GM10847 (cell line): ENCODE data around the gene MPPED2.

Source experiments
- POLR2A ChIP-seq: IDR thresholded peaks from 2 replicates; pipeline ENCODE4 v1.6.1; 2011; ENCODE audit not compliant: insufficient read length; ENCODE audit errors: extremely low read depth

Gene MPPED2

DNA sequence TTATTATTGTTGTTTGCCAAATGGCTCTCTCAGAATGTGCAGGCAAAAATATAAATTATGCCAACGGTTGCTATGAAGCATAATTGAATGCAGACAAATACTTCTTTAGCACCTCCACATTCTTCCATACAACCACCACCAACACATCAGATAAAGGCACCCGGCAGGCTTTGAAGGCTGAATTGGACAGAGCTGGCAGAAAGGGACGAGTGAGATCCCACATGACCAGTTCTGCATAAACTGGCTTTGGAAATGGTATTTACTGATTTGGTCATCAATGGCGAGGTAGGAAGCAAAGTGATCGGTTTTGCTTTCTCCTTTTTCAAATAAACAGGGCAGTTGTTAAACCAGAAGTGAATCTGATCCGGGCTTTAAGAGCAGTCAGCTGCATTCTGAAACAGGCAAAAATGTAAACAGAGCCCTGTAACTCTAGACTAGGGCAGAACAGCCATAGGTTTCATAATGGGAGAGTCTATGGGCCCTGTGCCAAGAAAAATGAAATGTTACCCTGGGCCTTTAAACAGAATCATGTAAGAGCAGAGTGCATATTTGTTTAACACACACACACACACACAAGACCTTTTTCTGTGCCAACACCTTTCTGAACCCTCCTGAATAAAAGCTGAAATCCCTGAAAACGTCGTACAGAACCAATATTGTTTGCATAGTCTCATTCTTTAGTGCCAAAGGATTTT is 97.7 kb downstream of the MPPED2 start:
- TF ChIP-seq POLR2A = no peak

DNA sequence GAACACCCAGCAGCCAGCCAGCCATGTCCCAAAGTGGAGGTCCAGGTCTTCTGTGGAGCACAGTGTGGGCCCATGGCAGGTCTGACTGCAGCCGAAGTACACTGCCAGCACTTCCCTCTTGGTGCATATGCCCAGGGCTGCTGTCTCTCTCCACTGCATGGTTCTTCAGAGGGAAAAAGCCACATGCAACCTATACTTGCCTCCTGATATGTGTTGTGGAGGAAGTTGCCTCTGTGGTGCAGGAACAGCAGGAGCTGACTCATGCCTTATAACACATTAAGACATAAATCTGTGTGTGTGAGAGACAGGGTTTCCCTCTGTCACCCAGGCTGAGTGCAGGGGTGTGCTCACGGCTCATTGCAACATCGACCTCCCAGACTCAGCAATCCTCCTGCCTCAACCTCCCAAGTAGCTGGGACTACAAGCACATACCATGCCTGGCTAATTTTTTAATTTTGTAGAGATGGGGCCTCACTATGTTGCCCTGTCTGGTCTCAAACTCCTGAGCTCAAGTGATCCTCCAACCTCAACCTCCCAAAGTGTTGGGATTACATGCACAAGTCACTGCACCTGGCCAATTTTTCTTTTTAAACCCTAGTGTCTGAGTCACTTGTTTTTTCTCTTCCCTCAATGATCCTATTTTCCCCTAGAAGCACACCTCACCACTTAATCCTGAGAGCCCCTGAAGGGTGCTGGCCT is 98.8 kb downstream of the MPPED2 start:
- TF ChIP-seq POLR2A = no peak

DNA sequence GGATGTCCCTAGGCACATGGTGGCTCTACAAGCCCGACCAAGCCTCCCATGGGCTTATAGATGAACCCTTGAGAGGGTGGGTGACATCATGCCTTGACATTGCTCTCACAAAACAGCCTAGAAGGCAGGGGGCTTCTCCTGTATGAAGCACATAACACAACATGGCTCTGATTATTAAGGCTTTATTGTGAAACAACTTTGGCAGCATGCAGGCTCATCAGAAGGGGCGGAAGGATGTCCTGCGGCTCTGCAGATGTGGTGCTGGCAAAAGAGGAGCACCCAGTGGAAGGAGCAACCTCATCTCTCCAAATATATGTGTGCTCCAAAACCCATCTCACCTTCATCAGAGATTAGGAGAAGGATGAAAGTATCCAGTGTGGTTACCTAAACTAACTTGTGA is 100.4 kb downstream of the MPPED2 start:
- TF ChIP-seq POLR2A = no peak

DNA sequence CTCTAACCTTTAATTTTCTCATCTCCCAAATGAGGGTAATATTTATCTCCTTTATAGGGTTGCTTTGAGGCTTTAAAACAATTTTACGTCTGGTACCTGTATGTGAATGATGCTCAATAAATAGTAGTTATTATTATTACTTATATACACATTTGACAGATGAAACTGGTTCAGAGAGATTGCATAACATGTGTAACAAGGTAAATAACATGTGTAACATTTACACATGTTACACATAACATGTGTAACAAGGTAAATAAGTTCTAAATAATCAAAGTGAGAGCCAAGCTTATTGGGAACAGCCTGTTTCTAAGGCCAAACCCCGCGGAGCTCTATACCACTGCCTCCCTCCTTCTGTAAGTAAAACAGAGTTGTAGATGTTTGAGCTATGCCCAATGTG is 100.9 kb downstream of the MPPED2 start:
- no peak for TF ChIP-seq POLR2A

DNA sequence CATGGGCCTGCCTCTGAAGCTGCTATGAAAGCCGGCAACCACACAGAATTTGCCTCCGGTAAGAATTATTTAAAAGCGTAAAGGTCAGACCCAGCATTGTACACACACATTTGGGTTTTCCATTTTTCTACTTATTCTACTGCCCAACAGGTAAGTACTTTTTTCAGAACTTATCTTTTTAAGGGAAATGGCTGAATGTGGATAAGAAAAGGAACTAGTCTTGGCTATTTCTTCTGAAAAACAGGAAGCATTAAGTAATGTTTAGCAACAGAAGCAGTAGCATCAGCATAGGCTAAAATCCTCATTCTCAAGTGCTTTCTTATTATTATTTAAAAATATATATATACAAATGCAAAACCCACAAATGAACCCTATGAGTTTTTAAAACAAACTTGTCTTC is 103.1 kb downstream of the MPPED2 start:
- no peak for TF ChIP-seq POLR2A

DNA sequence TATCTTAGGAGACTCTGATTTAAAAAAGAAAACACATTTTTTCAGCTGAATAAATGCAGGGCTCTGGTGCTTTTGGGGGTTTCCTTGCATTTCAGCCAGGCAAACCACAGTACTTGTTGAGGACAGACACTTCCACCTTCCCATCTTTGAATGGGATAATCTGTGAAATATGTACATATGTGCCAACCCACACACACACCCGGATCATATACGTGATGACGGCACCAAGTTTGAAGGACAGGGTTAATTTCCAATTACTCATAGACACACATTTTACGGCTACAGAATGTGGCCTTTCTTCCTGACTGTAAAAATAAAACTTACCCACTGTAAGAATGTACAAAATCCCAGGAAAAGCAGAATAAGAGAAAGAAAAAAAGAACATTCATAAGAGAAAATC is 104.4 kb downstream of the MPPED2 start:
- TF ChIP-seq POLR2A = no peak

DNA sequence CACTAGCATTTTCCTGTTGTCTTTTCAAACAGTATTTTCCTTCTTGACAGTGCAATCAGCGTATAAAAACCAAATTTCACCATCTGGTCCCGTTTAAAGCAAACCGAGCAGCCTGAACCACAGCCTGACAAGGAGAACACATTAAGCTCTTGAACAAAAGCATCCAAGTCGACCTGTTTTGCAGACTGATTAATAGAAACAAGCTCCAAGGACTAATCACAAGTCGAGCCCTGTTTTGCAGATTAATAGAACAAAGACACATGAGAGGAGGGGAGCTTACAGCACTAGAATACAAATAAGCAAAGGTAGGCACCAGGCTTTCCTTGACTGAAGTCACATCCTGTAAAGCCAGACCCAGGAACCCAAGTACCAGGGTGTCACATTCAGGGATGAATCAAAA is 104.8 kb downstream of the MPPED2 start:
- TF ChIP-seq POLR2A = no peak

DNA sequence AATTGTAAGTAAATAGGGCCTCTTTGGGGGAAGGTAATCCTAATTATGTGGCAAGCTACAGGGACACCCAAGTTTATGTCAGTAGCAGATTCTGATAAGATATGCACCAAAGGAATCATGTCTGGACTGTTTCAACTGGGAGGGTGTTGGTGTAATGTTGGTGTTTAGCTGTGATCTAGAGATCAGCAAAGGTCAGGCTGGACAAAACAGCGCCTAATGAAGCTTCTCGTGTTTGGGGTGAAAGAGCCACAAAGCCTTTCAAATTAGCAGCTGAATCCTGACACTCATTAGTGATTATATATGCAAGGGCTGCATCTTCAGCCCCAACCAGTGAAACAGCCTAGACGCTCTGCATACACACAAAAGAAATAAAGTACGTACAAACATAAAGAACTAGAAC is 106.3 kb downstream of the MPPED2 start:
- no peak for TF ChIP-seq POLR2A

DNA sequence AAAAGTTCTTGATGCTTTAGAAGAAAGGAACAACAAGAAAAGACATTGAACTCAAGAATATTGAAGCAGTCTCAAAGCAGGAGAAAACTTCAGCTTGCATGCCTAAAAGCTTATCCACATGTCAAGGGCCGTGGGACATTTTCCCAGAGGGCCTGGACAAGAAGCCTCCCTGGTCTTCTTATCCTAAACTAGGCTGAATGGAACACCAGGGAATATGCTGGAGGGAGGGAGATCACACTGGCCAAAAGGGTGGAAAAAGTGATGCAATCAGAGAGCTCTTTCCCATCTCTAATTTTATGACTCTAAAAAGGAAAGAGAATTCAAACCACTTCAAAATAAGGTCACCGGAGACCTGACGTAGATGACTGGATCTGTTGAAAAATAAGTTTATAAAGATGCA is 107.2 kb downstream of the MPPED2 start:
- no peak for TF ChIP-seq POLR2A

DNA sequence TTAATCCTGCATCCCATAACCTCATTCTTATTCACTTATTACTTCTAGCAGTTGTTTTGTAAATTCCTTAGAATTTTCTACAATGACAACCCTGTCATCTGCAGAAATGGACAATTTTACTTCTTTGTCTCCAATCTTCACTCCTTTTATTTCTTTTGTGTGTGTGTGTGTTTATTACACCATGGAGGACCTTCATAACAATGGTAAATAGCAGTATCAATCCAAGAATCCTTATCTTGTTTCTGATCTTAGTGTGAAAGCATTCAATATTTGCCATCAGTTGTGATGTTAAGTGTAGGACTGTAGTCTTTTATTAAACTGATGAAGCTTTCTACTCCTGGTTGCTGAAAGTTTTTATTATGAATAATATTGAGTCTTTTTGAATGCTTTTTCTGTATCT is 109.1 kb downstream of the MPPED2 start:
- TF ChIP-seq POLR2A = no peak

DNA sequence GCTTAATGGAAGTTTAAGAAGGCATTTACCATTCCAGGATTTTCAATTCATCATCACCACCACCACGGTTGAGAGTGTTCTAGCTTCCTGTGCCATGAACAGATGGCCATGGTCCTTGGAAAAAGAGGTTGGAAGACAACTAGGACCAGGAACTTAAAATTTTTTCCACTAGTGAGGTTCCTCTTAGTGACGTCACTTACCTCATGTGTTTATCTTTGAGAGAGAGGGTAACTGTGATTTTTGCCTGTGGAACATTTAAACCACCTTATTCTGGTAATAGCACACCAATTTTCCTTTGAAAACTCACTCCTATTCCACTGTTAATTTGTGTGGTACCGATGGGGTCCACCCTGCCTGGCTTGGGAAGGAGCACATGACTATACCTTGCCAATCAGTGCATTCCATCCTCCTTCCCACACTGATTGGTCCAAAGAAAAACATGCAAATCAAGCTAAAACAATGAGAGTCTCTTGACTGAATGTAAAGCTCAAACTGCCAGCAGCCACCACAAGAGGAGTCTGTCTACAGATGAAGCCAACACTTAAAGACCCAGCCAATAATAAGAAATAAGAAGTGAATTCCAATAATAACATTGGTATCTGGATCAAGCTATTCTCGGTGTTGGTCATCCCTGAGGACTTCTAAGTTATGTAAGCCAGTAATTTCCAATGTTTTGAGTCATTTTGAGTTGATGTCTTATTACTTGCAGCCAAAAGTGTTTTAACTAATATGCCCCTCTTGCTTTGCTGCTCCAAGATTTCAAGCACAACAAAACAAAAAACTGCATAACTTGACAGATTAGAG is 111.8 kb downstream of the MPPED2 start:
- no peak for TF ChIP-seq POLR2A

DNA sequence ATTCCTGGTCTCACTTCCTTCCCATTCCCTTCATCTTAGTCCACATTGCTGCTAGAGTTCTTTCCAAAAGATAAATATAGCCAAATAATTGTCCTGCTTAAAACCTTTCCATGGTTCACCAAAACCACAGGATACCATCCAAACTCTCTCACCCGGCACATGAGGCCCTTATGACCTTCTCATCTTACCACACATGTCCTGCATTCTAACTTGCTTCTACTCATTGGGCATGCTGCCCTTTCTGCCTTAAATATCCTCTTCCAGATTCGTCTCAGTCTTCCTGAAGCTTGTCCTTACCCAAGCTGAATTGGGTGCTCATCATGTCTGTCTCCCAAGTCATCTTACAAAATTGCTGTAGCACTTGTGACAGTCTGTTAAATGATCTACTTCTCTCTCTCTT is 114.9 kb downstream of the MPPED2 start:
- no peak for TF ChIP-seq POLR2A

DNA sequence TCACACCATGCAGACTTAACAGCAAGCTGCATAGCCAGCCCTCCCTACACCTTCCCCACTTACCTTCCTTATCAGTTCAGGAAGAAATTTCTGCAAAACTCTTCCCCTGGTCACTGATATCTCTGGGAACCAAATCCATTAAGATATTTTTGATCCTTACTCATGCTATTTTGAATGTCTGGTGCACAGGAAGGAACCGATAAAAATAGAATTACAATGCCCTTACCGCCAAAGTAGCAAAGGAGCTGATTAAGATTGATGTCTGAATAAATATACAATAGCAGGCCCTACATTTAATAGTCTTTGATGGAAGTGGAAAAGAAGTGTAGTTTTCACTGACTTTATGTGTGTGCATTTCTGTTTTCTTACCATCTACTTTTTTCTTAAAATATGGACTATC is 117.3 kb downstream of the MPPED2 start:
- no peak for TF ChIP-seq POLR2A

DNA sequence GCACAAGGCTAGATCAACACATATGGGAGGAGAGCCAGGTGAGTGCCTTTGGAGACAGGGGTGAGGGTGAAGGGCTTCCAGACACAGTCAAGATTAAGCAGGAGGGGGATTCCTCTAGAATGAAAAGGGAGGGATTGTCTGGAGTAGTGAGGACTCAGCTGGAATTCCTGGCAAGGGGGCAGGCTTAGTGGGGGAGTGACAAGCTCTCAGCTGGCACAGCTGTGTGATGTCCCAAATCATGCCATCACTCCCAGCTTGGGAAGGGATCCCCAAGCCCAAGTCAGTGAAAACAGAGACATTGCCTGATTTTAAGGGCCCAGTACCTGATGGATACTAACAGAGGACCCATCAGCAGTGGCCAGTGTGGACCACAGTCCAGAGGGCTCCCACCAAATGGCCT is 119.0 kb downstream of the MPPED2 start:
- no peak for TF ChIP-seq POLR2A

DNA sequence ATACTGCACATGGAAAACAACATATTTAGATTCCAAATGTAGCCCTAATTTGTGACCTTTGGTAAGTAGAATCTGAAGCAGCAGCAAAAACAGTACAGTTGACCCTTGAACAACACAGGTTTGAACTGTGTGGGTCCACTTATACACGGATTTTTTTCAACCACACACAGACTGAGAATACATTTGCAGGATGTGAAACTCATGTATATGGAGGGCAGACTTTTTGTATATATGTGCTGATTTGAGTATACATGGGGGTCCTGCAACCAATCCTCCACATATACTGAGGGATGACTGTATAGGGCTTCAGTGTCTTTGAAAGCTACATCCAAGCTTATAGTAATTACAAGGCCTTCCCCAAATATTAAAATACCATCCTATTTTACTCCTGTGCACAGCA is 120.5 kb downstream of the MPPED2 start:
- no peak for TF ChIP-seq POLR2A

DNA sequence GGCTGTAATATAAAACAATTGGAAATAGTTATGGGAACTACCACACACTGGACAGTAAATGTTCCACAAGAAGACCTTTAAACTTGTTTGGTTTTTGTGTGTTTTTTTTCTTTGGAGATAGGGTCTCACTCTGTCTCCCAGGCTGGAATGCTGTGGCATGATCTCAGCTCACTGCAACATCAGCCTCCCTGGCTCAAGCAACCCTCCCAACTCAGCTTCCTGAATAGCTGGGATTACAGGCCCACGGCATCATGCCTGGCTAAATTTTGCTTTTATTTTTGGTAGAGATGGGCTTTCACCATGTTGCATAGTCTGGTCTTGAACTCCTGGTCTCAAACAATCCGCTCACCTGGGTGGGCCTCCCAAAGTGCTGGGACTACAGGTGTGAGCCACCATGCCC is 121.0 kb downstream of the MPPED2 start:
- no peak for TF ChIP-seq POLR2A
